A549 (cell line): ENCODE results near the gene HLA-DRB5. TPM values are rescaled to one million over a fixed set of nuclear protein-coding genes. Genes with fewer than 3 reads are reported as not detected.
"Not testable (repeated sequence)": the region's sequence is repeated elsewhere in the genome, so short reads cannot be mapped to it uniquely, and the experiment has no call there.

Experiments used
- ATAC-seq, 2 experiments: fragments of 200-7000 bp in 1 of 2; fragments of >200 bp in 1 of 2; cut with Nextera tagmentation in 1 of 2; cut with Tn5 transposase in 1 of 2; 3 replicates each; pipeline versions ENCODE4 v1.8.0 to v1.9.1; 2018 to 2020; ENCODE audit warnings: mild to moderate bottlenecking in 1 of 2, moderate library complexity in 1 of 2
- CTCF ChIA-PET: fragments of 300-600 bp; sonication (Branson Sonifier 250); formaldehyde crosslinking; extraction: SDS; loops from one replicate; lab custom pipeline; 2021; ENCODE audit warnings: antibody characterized with exemption, inconsistent platforms; lab: Yijun Ruan, JAX
- POLR2A ChIA-PET: fragments of 350-600 bp; formaldehyde crosslinking; extraction: SDS; loops from one replicate; lab custom pipeline; 2021; ENCODE audit warnings: antibody characterized with exemption, inconsistent platforms; lab: Yijun Ruan, JAX
- DNase-seq, 2 experiments: peaks; one replicate each; pipeline versions ENCODE4 v3.0.0 to v3.0.0-alpha.2; 2011 to 2016; ENCODE audit warnings: low read depth in 1 of 2, low spot score in 1 of 2
- FAIRE-seq: peaks from 2 replicates; lab custom pipeline; 2011; peaks lifted over from hg19 to GRCh38; lab: Jason Lieb, UNC
- H3K27ac ChIP-seq, 2 experiments: fragments of >200 bp; sonication (Bioruptor Twin); formaldehyde crosslinking; 3 replicates each; pipeline ENCODE4 v1.5.1; 2016 to 2017
- H3K4me1 ChIP-seq: fragments of >200 bp; sonication (Bioruptor Twin); formaldehyde crosslinking; 3 replicates; pipeline ENCODE4 v1.6.1; 2016
- H3K4me2 ChIP-seq: fragments of >200 bp; sonication (Bioruptor Twin); formaldehyde crosslinking; 3 replicates; pipeline ENCODE4 v1.6.1; 2016
- H3K4me3 ChIP-seq: fragments of >200 bp; sonication (Bioruptor Twin); formaldehyde crosslinking; 3 replicates; pipeline ENCODE4 v1.5.1; 2016
- H3K9me3 ChIP-seq: fragments of >200 bp; sonication (Bioruptor Twin); formaldehyde crosslinking; 3 replicates; pipeline ENCODE4 v1.6.1; 2016
- EHF ChIP-seq: fragments of 250-450 bp; sonication (Bioruptor Pico); IDR thresholded peaks from 2 replicates; pipeline ENCODE4 v1.5.0; 2020; ENCODE audit warnings: mild to moderate bottlenecking
- FOSB ChIP-seq: fragments of 250-450 bp; sonication (Bioruptor Pico); IDR thresholded peaks from 2 replicates; pipeline ENCODE4 v1.5.0; 2020; ENCODE audit warnings: mild to moderate bottlenecking, moderate library complexity
- FOXS1 ChIP-seq: fragments of 250-450 bp; sonication (Bioruptor Pico); IDR thresholded peaks from 2 replicates; pipeline ENCODE4 v1.5.0; 2020; ENCODE audit warnings: mild to moderate bottlenecking, moderate library complexity
- HEYL ChIP-seq: fragments of 250-450 bp; sonication (Bioruptor Pico); IDR thresholded peaks from 2 replicates; pipeline ENCODE4 v1.8.0; 2021; ENCODE audit warnings: mild to moderate bottlenecking, moderate library complexity
- KDM1A ChIP-seq: fragments of 200-600 bp; sonication (generic); IDR thresholded peaks from 2 replicates; pipeline ENCODE4 v1.6.1; 2016; ENCODE audit warnings: low read depth, mild to moderate bottlenecking
- KDM5A ChIP-seq: fragments of 200-600 bp; sonication (generic); IDR thresholded peaks from 2 replicates; pipeline ENCODE4 v1.6.1; 2016; ENCODE audit warnings: antibody characterized with exemption, mild to moderate bottlenecking
- MAFK ChIP-seq: fragments of 450-650 bp; IDR thresholded peaks from 2 replicates; pipeline ENCODE4 v1.6.1; 2014; ENCODE audit not compliant: partially characterized antibody
- MAZ ChIP-seq: fragments of 150-350 bp; IDR thresholded peaks from 2 replicates; pipeline ENCODE4 v1.6.1; 2014; ENCODE audit warnings: antibody characterized with exemption, low read depth, low read length, borderline replicate concordance
- NR3C1 ChIP-seq: fragments of >200 bp; sonication (Bioruptor Twin); formaldehyde crosslinking; IDR thresholded peaks from 3 replicates; pipeline ENCODE4 v1.6.1; 2017
- POLR2A ChIP-seq: IDR thresholded peaks from 2 replicates; pipeline ENCODE4 v1.6.1; 2012; ENCODE audit warnings: mild to moderate bottlenecking, low read length
- RAD21 ChIP-seq, 2 experiments: fragments of >200 bp in 1 of 2; sonication (Bioruptor Twin) in 1 of 2; formaldehyde crosslinking in 1 of 2; IDR thresholded peaks in 1 of 2; conservative IDR thresholded peaks in 1 of 2; 2 replicates in 1 of 2; 3 replicates in 1 of 2; pipeline ENCODE4 v1.6.1; 2012 to 2018; ENCODE audit warnings: inconsistent platforms in 1 of 2
- RARB ChIP-seq: fragments of 250-450 bp; sonication (Bioruptor Pico); IDR thresholded peaks from 2 replicates; pipeline ENCODE4 v1.8.0; 2021; ENCODE audit warnings: mild to moderate bottlenecking, moderate library complexity
- RFX5 ChIP-seq: fragments of 450-650 bp; IDR thresholded peaks from 2 replicates; pipeline ENCODE4 v1.7.1; 2014; ENCODE audit warnings: antibody characterized with exemption, mild to moderate bottlenecking, moderate library complexity
- TFCP2L1 ChIP-seq: fragments of 250-450 bp; sonication (Bioruptor Pico); IDR thresholded peaks from 2 replicates; pipeline ENCODE4 v1.5.0; 2021; ENCODE audit warnings: mild to moderate bottlenecking
- WGBS: methylation state at CpG from one replicate; pipeline ENCODE4 v1.1.6; 2017; ENCODE audit errors: missing lambda C conversion rate; 5-methylcytosine and 5-hydroxymethylcytosine counted together
- polyA plus RNA-seq, 4 experiments: library from polyadenylated mRNA; depleted of rRNA in 3 of 4; stranded (reverse); fragments of >200 nt; fragmentation: RNase III in 1 of 4; extraction: RNeasy Plus Mini Kit Qiagen cat#74134 plus additional on column Dnase treatment in 1 of 4; gene quantifications; 2 replicates in 3 of 4; 3 replicates in 1 of 4; pipeline ENCODE4 v1.2.3, GENCODE V29; 2011 to 2017
- small RNA-seq, 6 experiments: library from RNA; depleted of rRNA; stranded (forward); fragments of <200 nt; gene quantifications; one replicate each; pipeline ENCODE3, GENCODE V24; 2012
- TF ChIP-seq, protein P1 (sequence below): fragments of 150-350 bp; IDR thresholded peaks from 2 replicates; pipeline ENCODE4 v1.6.1; 2014; ENCODE audit warnings: low read depth, mild to moderate bottlenecking, low read length
- TF ChIP-seq, protein P2 (sequence below): fragments of >200 bp; sonication (Bioruptor Twin); formaldehyde crosslinking; IDR thresholded peaks from 2 replicates; pipeline ENCODE4 v1.6.1; 2016

The HLA-DRB5 gene
- polyA plus RNA-seq, 2 of the 4 experiments (the other 2 are of a cell fraction): not detected

DNA sequence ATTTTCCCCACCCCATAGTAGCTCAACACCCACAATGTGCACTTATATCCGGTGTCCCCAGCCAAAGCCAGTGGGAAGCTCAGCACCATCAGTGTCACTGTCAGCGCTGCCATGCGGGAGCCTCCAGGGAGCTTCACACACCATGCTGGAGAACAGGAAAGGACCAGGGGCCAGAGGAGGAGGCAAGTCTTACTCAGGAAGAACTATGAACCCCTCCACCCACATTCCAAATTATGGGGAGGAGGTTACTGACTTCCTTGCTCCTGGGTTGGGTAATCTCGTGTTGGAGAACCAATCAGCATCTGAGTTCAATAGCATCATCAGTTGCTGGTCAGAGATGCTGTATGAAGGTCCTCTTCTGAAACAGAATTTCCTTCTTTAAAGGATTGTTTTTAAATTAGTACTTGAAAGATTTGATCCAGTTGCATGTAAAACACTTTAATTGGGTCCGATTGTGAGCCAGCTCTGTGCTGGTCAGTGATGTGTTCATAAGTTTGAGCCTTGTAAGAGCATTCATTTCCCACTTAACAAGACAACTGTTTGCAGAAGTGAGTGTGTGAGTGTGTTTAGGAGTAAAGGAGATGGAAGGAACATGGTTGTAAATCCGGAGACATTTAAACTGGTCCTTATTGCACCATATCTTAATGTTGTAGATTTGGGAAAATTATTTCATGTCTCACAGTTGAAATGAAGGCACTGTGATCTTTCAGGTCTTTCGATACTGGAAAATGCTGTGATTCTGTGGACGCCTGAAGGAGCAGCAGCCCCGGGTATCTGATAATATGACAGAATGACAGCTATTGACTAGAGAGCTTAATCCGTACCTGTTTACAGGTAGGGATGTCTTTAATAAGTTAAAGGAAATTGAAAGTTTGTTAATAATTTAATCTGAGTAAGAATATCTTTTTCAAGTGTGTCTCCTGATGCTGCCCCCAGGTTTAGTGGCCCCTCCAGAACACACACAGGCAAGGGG is 56.4 kb downstream of the HLA-DRB5 start:
- H3K4me2 ChIP-seq, CTCF ChIA-PET, H3K4me1 ChIP-seq, DNase-seq, POLR2A ChIA-PET, FAIRE-seq, H3K9me3 ChIP-seq, H3K27ac ChIP-seq, H3K4me3 ChIP-seq: not testable (repeated sequence)
- peak; percentile 80 to 90; a peak in 5 of 6 replicates for ATAC-seq
- WGBS: 25% methylated on average over 10 of the region's 10 CpGs
- peak; percentile 97 for TF ChIP-seq RFX5

DNA sequence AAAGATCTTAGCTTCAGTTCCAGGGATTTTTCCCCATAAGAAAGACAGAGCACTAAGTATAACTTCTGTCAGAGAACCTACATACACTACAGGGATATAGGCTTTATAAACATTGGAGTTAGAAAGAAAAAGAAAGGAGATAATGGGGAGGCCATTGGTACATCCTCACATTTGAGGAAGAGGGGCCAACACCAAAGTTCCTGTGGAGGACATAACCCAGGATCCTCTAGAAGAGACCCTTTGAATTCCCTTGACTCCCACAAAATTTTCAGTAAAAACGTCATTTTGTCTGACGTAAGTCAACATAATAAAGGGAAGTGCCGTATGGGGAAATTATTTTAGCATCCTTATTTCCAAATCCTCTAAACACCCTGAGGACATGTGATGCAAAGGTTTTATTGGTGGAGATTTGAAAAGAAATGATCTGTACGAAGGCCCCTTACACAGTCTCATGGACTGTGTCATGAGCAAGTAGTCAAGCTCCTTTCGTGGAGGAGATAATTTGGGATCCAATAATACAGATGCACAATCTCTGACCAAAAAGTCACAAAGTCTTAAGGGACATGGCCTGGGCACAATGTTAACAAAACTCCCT is 57.2 kb downstream of the HLA-DRB5 start:
- H3K4me2 ChIP-seq: no peak overlapping the region
- FAIRE-seq: no peak
- DNase-seq: no peak
- ChIA-PET CTCF (no interaction called here), POLR2A (no interaction called here)
- no peak overlapping the region for H3K4me3 ChIP-seq
- H3K27ac ChIP-seq: no peak overlapping the region
- ATAC-seq: no peak
- H3K4me1 ChIP-seq: no peaks in the 10 kb centered on the region
- H3K9me3 ChIP-seq: no peaks in the 10 kb centered on the region
- TF ChIP-seq KDM5A (no peak), NR3C1 (no peak), MAZ (no peak), FOSB (CRISPR knock-in tag) (no peak), KDM1A (no peak), RARB (no peak), RAD21 (conservative IDR thresholded peaks at IDR 0.05 in 1 of 2, IDR thresholded peaks at IDR 0.05 in 1 of 2) (no peak), POLR2A (no peak), TFCP2L1 (CRISPR knock-in tag) (no peak), EHF (CRISPR knock-in tag) (no peak), FOXS1 (CRISPR knock-in tag) (no peak), HEYL (CRISPR knock-in tag) (no peak), MAFK (no peak)
- TF ChIP-seq, protein P1, sequence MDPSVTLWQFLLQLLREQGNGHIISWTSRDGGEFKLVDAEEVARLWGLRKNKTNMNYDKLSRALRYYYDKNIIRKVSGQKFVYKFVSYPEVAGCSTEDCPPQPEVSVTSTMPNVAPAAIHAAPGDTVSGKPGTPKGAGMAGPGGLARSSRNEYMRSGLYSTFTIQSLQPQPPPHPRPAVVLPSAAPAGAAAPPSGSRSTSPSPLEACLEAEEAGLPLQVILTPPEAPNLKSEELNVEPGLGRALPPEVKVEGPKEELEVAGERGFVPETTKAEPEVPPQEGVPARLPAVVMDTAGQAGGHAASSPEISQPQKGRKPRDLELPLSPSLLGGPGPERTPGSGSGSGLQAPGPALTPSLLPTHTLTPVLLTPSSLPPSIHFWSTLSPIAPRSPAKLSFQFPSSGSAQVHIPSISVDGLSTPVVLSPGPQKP: no peak
- TF ChIP-seq, protein P2, sequence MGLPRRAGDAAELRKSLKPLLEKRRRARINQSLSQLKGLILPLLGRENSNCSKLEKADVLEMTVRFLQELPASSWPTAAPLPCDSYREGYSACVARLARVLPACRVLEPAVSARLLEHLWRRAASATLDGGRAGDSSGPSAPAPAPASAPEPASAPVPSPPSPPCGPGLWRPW: no peak
- WGBS: 60% methylated on average over 5 of the region's 5 CpGs

DNA sequence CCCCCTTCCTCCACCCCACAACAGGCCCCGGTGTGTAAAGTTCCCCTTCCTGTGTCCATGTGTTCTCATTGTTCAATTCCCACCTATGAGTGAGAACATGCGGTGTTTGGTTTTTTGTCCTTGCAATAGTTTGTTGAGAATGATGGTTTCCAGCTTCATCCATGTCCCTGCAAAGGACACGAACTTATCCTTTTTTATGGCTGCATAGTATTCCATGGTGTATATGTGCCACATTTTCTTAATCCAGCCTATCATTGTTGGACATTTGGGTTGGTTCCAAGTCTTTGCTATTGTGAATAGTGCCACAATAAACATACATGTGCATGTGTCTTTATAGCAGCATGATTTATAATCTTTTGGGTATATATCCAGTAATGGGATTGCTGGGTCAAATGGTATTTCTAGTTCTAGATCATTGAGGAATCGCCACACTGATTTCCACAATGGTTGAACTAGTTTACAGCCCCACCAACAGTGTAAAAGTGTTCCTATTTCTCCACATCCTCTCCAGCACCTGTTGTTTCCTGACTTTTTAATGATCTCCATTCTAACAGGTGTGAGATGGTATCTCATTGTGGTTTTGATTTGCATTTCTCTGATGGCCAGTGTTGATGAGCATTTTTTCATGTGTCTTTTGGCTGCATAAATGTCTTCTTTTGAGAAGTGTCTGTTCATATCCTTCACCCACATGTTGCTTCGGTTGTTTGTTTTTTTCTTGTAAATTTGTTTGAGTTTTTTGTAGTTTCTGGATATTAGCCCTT is 62.2 kb downstream of the HLA-DRB5 start:
- H3K4me3 ChIP-seq, FAIRE-seq, H3K9me3 ChIP-seq, POLR2A ChIA-PET, ATAC-seq, H3K27ac ChIP-seq, CTCF ChIA-PET, H3K4me2 ChIP-seq, H3K4me1 ChIP-seq, DNase-seq: not testable (repeated sequence)
- 27% methylated on average over 4 of the region's 5 CpGs for WGBS

Small RNAs within 50 kb of the gene (small RNA-seq; reads per million reads assigned to genes)
- gene RNU1-61P: 0 to 3.4 (median 0) reads per million in 6 experiments

Other genes starting within 250 kb of the HLA-DRB5 start
- gene TSBP1, start 158.4 kb downstream of the HLA-DRB5 start, polyA plus RNA-seq (2011; rRNA removed): not detected in 2 replicates
- gene TSBP1, start 158.4 kb downstream of the HLA-DRB5 start, polyA plus RNA-seq (2017; fragmentation: RNase III; extraction: RNeasy Plus Mini Kit Qiagen cat#74134 plus additional on column Dnase treatment): not detected in 3 replicates
- not detected in 2 replicates for gene BTNL2, start 123.1 kb downstream of the HLA-DRB5 start, polyA plus RNA-seq (2011; rRNA removed)
- gene BTNL2, start 123.1 kb downstream of the HLA-DRB5 start, polyA plus RNA-seq (2017; fragmentation: RNase III; extraction: RNeasy Plus Mini Kit Qiagen cat#74134 plus additional on column Dnase treatment): not detected in 3 replicates
- gene HLA-DRA, start 90.4 kb downstream of the HLA-DRB5 start, polyA plus RNA-seq (2011; rRNA removed): not detected in 2 replicates
- gene HLA-DRA, start 90.4 kb downstream of the HLA-DRB5 start, polyA plus RNA-seq (2017; fragmentation: RNase III; extraction: RNeasy Plus Mini Kit Qiagen cat#74134 plus additional on column Dnase treatment): not detected in 3 replicates
- not detected in 2 replicates for gene HLA-DRB1, start 59.6 kb upstream of the HLA-DRB5 start, polyA plus RNA-seq (2011; rRNA removed)
- gene HLA-DRB1, start 59.6 kb upstream of the HLA-DRB5 start, polyA plus RNA-seq (2017; fragmentation: RNase III; extraction: RNeasy Plus Mini Kit Qiagen cat#74134 plus additional on column Dnase treatment): not detected in 3 replicates
- gene HLA-DQA1, start 107.1 kb upstream of the HLA-DRB5 start, polyA plus RNA-seq (2011; rRNA removed): not detected in 2 replicates
- not detected in 3 replicates for gene HLA-DQA1, start 107.1 kb upstream of the HLA-DRB5 start, polyA plus RNA-seq (2017; fragmentation: RNase III; extraction: RNeasy Plus Mini Kit Qiagen cat#74134 plus additional on column Dnase treatment)
- gene HLA-DQB1, start 136.4 kb upstream of the HLA-DRB5 start, polyA plus RNA-seq (2011; rRNA removed): not detected in 2 replicates
- gene HLA-DQB1, start 136.4 kb upstream of the HLA-DRB5 start, polyA plus RNA-seq (2017; fragmentation: RNase III; extraction: RNeasy Plus Mini Kit Qiagen cat#74134 plus additional on column Dnase treatment): not detected in 3 replicates
- not detected in 2 replicates for gene HLA-DQA2, start 211.1 kb upstream of the HLA-DRB5 start, polyA plus RNA-seq (2011; rRNA removed)
- gene HLA-DQA2, start 211.1 kb upstream of the HLA-DRB5 start, polyA plus RNA-seq (2017; fragmentation: RNase III; extraction: RNeasy Plus Mini Kit Qiagen cat#74134 plus additional on column Dnase treatment): not detected in 3 replicates
- gene HLA-DQB2, start 233.2 kb upstream of the HLA-DRB5 start, polyA plus RNA-seq (2011; rRNA removed): not detected in 2 replicates
- gene HLA-DQB2, start 233.2 kb upstream of the HLA-DRB5 start, polyA plus RNA-seq (2017; fragmentation: RNase III; extraction: RNeasy Plus Mini Kit Qiagen cat#74134 plus additional on column Dnase treatment): not detected in 3 replicates